HS-5 (cell line): ENCODE data around the gene TCERG1.
A peak's percentile ranks its signal among the peaks of the same experiment; 100 is the strongest.
"Not testable (repeated sequence)": the region's sequence is repeated elsewhere in the genome, so short reads cannot be mapped to it uniquely, and the experiment has no call there.

Experiments used
- DNase-seq: peaks from one replicate; pipeline ENCODE4 v3.0.0-alpha.2; 2012; ENCODE audit warnings: low read depth

The TCERG1 gene

GRCh38 chr5:146521403-146522106 lies 74.4 kb downstream of the TCERG1 start:
- DNase-seq, result no peak

GRCh38 chr5:146523698-146524097 lies 76.6 kb downstream of the TCERG1 start:
- DNase-seq, result no peak

DNA sequence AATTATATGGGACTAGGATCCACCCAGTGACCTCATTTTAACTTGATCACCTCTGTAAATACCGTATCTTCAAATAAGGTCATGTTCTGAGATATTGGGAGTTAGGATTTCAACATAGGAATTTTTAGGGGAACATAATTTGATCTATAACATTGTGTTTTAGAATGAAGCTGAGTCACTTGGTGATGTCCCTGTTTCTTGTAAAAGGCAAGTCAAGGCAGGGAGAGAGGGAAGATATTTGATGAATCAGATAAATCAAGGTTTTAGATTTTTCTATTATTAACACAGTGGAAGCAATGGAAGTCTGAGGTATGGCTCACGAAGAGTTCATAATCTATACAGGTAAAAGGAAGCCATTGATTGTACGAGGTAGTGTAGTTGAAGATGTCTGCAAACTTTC lies 80.7 kb downstream of the TCERG1 start:
- DNase-seq, result no peak

GRCh38 chr5:146528236-146528635 lies 81.1 kb downstream of the TCERG1 start:
- DNase-seq, result no peak

DNA sequence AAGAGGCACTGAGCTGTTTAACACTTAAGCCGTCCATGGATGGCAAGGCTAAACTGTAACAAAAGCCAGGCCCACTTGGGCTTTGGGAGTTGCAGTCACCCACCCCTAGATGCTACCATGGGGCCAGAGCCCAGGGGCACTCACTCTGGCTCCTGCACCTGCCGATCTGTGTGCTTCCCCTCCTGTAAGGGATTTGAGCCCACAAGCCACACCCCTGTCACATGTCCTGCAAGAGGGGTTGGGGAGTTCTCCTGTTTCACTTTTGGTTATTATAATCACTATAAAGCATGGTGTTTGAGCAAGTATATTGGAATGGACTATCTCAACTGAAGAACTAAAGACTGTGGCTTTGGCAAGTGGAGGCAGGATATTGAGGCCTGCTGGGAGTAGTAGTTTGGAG lies 82.9 kb downstream of the TCERG1 start:
- no peak for DNase-seq

- DNase-seq, result peak; percentile 38
These were observed 86.2 kb downstream of the TCERG1 start for GRCh38 chr5:146533260-146533857.

- no peak for DNase-seq
These were observed 86.7 kb downstream of the TCERG1 start for GRCh38 chr5:146533882-146534281.

DNA sequence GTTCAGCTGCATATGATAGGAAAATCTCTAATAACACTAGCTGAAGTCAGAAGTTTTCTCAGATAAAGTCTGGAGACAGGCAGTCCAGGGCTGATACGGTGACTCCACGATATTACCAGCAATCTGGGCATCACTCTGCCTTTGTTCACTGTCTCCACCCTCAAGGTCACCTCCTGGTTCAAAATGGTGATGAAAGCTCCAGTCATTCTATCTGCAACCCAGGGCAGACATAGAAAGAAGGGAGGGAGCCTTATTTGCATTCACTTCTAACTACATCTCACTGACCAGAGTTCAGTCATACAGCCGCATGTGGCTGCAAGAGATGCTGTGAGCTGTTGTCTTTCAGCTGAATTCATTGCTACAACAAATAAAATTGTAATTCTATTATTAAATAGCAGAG lies 91.3 kb downstream of the TCERG1 start:
- DNase-seq, result no peak

- DNase-seq, result no peak
These were observed 92.8 kb downstream of the TCERG1 start for GRCh38 chr5:146539973-146540372.

GRCh38 chr5:146540414-146540813 lies 93.3 kb downstream of the TCERG1 start:
- DNase-seq, result no peak

- DNase-seq, result no peak
These were observed 95.1 kb downstream of the TCERG1 start for GRCh38 chr5:146541958-146542849.

DNA sequence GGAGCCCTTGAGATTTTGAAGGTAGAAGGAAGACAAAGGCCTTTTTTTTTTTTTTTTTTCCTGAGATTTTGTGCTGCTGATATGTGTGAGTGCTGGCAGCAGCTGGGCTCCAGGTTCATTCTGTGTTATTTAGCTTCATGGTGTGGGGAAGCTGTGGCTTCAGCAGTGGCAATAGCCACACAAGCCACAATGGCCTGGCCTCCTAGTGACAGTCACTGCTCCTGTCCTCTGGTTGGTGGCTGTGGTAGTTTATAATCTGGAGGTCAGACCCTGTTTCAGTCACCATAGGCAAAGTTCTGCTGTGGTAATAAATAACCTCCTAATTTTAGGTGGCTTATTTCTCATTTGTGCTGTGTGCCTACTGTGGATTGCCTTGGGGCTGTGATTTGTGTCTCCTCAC lies 97.1 kb downstream of the TCERG1 start:
- no peak for DNase-seq

- DNase-seq, result no peak
These were observed 101.8 kb downstream of the TCERG1 start for GRCh38 chr5:146548781-146549449.

DNA sequence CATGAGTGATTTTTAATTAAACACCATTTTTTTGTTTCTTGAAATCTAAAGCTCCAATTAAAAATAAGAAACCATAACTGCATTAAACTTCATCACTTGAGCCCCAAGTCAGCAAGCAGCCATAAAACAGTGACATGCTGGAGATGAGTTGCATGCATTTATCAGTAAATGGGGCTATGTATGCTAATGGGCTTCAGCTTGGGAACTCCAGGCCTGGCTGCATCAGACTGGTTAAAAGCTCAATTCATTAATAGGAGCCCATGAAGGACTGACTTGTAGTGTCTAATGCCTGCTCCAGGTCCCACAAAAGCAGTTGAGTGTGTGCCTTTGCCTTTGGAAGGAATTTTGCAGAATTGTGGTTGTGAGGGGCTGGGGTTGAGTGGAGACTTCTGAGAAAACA lies 102.5 kb downstream of the TCERG1 start:
- no peak for DNase-seq

- no peak for DNase-seq
These were observed 106.3 kb downstream of the TCERG1 start for GRCh38 chr5:146553446-146553845.

- DNase-seq, result not testable (repeated sequence)
These were observed 109.8 kb downstream of the TCERG1 start for GRCh38 chr5:146556884-146557283.

DNA sequence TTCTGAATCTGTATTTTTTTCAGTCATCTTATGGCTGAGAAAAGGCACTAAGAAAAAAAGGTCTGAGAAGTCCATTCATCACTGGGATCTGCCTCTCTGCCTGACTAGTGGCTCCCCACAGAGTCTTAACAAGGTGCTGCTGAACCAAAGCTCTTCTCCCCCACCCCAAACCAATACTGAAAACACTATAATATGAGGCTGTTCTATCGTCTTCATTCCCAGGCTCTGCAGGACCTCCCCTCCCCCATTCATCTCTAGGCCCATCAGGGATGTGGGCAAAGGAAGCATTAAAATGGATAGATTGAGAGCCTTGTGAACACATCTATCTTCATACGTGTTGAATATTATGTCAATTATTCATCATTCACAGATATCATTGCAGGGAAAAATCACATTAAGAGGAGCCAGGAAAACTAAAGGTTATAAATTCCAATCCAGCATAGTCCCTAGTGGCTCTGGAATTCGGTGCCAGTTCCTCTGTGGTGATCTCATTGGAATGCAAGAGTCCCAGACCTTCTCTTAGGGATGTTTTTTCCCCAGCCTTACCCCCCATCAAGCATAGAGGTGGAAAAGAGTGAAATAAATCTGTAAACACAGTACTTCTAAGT lies 113.2 kb downstream of the TCERG1 start:
- DNase-seq, result peak; percentile 58
